B cell (primary cell): ENCODE data around the gene ZNF329.

Source experiments
- CTCF ChIP-seq: fragments of 200-600 bp; IDR thresholded peaks from one replicate; pipeline ENCODE4 v1.8.0; 2022; ENCODE audit warnings: antibody characterized with exemption, mild to moderate bottlenecking
- EZH2 ChIP-seq: IDR thresholded peaks from 2 replicates; pipeline ENCODE4 v1.6.1; 2012; ENCODE audit warnings: borderline replicate concordance, low read depth, mild to moderate bottlenecking, moderate library complexity, low read length; ENCODE audit not compliant: insufficient read depth, poor library complexity, severe bottlenecking

- no peak for TF ChIP-seq CTCF
- no peak for TF ChIP-seq EZH2
Observed at GRCh38 chr19:58095328-58095727, 55.3 kb downstream of the ZNF329 start.
